GM18858 (cell line): Measurements from ENCODE around the gene PLCL2.
A peak's percentile ranks its signal among the peaks of the same experiment; 100 is the strongest.

Source experiments
- ATAC-seq: cut with Tn5 transposase; IDR thresholded peaks from one replicate; pipeline ENCODE4 v1.9.1; 2021; ENCODE audit not compliant: unreplicated experiment

Gene PLCL2

GRCh38 chr3:17007284-17007683 lies 122.5 kb downstream of the PLCL2 start:
- ATAC-seq: no peak

- ATAC-seq: no peak
Observed at GRCh38 chr3:17009826-17010225, 125.1 kb downstream of the PLCL2 start.

DNA sequence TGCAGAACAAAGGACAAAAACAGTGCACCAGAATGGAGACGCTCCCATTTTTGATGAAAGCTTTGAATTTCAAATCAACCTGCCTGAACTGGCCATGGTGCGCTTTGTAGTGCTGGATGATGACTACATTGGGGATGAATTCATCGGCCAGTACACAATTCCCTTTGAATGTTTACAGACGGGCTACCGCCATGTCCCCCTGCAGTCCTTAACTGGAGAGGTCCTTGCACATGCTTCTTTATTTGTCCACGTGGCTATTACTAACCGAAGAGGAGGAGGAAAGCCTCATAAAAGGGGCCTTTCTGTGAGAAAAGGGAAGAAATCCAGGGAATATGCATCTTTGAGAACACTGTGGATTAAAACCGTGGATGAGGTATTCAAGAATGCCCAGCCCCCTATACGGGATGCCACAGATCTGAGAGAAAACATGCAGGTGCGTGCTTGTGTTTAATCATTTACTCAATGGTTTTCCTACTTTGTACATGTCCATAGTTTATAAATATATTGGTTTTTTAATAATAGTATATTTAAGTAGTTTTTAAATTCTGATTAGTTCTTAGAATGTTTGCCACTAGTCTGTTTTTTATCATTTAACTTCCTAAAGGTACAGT lies 127.1 kb downstream of the PLCL2 start:
- no peak for ATAC-seq

- no peak for ATAC-seq
Observed at GRCh38 chr3:17013050-17013449, 128.3 kb downstream of the PLCL2 start.

DNA sequence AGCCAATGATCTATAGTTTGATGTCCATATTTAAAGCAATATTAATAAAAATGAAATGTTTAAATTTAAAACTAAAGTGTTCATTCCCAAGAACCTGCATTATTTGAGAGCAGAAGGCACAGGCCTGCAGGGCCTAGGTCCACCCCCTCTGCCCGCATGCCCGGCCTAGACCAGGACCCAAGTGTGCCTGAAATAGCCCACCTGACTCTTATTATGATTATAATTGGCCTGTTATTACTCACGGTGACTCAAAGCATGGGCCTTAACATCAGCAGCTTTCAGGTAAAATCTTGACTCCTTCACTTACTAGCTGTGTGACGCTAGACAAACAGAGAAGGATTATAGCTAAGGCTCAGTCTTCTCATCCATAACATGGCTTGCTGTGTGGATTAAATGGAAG lies 128.8 kb downstream of the PLCL2 start:
- peak; percentile 61 for ATAC-seq

GRCh38 chr3:17014284-17014683 lies 129.5 kb downstream of the PLCL2 start:
- no peak for ATAC-seq

DNA sequence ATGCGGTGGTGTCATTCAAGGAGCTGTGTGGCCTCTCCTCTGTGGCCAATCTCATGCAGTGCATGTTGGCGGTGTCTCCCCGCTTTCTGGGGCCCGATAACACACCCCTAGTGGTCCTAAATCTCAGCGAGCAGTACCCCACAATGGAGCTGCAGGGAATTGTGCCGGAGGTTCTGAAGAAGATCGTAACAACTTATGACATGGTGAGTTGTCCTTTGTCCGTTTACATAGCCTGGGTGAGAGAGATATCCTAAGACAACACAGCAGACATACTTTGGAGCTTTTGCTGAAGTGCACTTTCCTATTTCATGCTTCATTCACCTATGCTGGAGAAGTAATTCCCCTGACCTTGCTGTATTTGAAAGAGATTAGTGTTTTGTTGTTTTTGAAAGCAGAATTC lies 130.0 kb downstream of the PLCL2 start:
- ATAC-seq: no peak

- no peak for ATAC-seq
Observed at GRCh38 chr3:17021614-17022013, 136.9 kb downstream of the PLCL2 start.

- ATAC-seq: peak; percentile 84
Observed at GRCh38 chr3:17023006-17023664, 138.4 kb downstream of the PLCL2 start.

- no peak for ATAC-seq
Observed at GRCh38 chr3:17025594-17026139, 140.9 kb downstream of the PLCL2 start.

GRCh38 chr3:17027318-17027717 lies 142.6 kb downstream of the PLCL2 start:
- ATAC-seq: no peak

DNA sequence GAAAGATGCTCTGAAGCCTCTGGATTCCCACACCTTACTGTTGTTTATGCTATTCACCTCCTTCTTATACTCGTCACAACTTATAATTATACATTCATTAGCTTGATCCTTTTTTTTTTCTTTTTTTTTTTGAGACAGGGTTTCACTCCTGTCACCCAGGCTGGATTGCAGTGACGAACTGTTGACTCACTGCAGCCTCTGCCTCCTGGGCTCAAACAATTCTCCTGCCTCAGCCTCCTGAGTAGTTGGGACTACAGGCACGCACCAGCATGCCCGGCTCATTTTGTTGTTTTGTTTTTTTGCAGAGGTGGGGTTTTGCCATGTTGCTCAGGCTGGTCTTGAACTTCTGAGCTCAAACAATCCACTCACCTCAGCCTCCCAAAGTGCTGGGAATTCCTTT lies 143.6 kb downstream of the PLCL2 start:
- ATAC-seq: no peak

DNA sequence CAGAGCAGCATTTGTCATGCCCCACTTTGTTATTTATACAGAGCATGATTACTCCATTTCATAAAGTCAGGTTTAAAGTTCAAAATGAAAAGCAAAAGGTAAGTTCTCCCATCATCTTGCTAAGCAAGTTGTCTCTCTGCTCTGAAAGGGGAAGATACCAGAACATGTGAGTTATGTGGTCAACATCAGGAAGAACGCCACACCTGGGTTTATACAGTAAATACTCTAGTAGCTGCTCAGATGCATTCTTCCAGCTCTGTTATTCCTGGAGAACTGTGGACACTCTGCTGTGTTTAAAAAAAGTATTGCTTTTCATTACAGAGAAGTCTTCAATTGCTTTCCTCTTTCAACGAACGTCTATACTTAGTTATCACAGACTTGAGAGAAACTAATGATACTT lies 145.7 kb downstream of the PLCL2 start:
- ATAC-seq: peak; percentile 43

DNA sequence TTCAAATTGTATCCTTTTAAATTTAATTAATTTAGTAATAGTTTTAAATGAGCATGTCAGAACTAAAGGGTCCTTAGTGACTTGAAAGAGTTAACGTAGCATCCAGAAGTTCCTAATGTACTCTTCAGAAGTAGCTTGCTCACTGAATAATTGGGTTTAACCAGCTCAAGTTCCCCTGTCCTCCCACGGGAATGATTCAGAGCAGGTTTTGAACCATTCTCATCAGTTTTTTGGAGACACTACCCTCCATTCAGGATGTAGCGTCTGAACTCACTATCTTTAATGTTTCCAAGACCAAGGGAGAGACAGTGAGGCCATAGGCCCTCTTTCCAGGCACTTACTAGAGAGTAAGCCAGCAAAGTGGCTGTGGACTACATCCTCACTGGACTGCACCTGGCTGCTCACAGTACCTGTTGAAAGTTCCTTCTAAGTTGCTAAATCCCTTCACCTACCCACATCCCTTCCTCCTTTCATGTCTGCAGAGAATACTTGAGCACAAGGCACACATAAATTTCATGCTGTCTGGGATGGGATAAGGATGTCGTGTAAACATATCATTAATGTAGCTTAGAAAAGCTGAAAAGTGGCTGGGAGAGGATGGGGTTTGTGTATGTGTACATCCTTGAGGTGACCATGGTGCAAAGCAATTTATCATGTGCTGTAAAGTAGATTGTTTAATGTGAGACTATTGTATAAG lies 146.3 kb downstream of the PLCL2 start:
- ATAC-seq: no peak

DNA sequence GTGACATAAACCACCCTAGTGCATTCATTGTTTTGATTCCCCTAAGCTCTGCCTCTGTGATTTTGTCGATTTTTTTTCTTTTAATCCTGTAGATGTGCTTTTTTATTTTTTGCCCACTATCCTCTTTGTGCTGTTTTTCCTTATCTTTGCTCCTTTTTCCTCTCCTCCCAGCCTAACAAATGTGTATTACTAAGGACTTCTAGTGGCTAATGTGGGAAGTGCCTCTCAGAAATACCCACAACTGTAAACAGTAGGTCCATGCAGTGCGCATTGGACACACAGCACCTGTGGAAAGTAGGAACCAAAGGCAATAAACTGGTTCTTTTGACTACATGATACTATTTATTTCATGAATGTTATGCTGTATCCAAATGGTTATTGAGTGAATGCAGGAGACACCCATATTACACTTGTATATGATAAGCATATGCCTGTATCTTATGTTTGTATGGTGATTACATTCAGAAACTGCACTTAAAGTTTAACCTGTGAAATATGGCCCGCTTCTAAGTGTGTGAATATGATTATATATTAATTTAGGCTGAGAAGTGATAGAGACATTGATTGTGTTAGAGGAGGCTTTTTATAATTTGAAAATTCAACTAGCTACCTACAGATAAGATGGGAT lies 147.8 kb downstream of the PLCL2 start:
- no peak for ATAC-seq

DNA sequence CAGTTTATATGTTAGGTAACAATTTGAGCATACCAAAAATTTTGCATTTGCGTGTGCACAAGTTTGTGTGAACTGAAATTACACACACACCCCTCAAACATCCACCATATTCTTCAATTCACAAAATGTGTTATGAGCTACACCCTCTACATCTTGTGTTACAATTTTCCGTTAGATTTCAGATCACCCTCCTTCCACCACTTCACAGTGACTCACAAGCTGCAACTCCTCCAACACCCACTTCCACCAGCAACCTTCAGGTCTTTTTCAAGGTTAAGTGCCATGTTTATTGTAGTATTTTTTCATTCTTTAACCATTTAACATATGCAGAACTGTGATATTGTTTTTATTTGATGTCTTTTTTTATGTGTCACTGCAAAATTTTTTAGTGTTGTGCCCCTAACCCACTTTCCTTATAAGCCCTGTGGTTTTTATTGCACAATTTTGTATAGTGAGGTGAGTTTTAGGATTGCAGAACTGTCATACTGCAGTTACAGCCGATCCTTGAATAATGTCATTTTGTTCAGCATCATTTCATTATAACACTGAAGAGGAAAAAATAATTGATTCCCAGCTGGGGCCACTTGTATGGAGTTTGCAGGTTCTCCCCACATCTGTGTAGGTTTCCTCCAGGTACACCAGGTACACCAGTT lies 148.9 kb downstream of the PLCL2 start:
- no peak for ATAC-seq

DNA sequence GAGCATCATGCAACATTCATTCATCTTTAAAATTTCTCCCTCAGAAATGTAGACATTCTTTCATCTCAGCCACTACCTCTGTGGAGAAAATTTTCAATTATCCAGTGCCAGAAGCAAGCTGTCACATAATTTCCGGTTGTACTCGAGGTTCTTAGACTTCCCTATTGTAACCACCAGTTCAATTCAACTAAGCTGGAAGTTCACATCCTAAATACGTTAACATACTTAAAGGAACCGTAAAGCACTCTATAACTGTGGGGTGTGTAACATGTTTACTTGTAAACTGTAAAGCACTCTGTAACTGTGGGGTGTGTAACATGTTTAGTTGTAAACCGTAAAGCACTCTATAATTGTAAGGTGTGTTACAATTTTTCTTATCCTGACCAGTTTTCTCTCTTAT lies 150.3 kb downstream of the PLCL2 start:
- no peak for ATAC-seq

DNA sequence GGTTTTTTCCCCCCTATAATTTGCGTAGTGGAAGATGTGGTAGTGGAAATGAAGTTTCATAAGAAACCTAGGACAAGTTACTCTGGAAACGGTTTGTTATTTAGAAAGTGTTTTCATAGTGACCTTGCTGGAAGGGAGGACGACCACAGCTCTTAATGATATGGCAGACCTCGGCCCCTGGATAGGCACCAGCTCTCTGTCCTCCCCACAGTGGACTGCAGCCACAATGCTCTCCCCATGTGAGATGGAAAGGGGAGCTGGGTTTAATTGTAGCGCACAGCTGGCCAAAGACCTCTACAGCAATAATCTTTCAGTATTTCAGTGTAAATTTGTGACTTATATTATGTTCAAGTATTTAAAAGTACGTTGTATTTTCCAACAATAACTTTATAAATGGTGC lies 151.2 kb downstream of the PLCL2 start:
- no peak for ATAC-seq

DNA sequence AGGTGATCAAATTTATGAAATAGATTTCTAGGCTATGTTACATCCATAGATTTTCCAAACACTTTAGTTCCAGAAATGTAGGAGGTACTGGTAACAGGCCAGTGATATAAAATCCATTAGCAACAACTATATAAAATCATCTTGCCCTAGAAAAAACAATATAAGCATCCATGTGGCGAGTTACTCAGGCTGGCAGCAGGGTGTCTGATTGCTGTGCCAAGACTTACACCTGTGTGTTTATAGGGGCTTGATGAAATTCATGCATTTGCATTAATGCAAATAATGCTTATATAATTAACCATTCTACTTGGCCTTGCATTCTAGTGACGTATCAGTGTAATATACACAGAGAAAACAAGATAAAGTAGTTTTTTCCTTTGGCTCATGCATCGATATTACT lies 153.4 kb downstream of the PLCL2 start:
- ATAC-seq: no peak

DNA sequence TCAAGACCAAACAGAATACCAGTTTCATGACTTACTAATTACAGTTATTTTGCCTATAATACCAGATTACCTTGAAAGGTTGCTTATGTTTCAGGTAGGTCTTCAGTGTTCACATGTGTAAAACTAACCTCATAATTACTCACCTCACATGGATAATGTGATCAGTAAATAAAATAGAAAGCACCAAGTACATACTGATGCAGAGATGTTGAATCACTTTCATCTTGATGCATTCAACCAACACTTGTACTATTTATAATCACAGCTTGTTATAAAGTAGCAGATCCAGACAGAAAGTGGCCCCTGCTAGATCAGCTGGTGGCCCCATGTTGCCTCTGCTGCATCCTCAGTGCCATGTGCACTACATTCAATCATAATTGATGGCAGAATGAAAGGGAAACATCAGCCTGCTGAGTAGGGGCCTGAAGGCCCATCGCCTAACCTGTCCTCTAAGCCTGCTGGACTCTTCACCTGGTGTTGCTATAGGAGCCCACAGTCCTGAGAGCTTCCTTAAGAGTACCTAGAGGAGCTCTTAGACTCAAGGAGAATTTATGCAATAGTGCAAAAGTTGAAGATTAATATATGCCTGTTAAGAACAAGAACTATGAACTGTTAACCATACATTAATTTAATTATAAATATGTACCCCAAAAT lies 154.3 kb downstream of the PLCL2 start:
- ATAC-seq: no peak

DNA sequence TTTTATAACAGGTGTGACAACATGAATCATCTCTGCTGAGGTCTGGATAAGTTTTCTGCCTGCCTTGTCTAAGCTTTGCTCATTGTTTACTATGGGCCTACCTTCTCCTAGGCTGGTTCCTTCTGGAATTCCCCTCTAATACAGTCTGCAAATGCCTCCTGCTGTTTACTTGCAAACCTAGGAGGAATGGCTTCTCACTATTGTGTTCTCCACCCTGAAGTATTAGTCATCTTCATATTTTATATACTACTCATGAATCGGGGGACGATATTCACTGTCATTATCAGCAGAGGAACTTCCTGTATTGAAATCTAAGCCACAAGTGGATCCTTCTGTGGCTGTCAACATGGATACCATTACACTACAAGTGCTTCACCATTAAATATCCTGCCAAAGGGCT lies 154.8 kb downstream of the PLCL2 start:
- ATAC-seq: no peak
